ENCODE measurements around the gene PCDH15.

GRCh38 chr10:54833029-54833428 is 32.0 kb upstream of the PCDH15 start:
- TF ChIP-seq GATA2 (IDR thresholded peaks at IDR 0.05; ENCODE audit: low read depth, low read length) (no peak), GATA3 (IDR thresholded peaks at IDR 0.05; ENCODE audit: low read depth, low read length) (no peak)
